MCF 10A (cell line): ENCODE measurements around the gene IBA57. TPM values are rescaled to one million over a fixed set of nuclear protein-coding genes. Genes with fewer than 3 reads are reported as not detected.

Experiments used
- BruUV-seq: library from RNA; stranded (reverse); fragments of 400-500 nt; replicated peaks from 2 replicates; lab custom pipeline; 2021; lab: Mats Ljungman, UMichigan
- CTCF ChIA-PET: fragments of 300-600 bp; sonication (Branson Sonifier 250); formaldehyde crosslinking; extraction: SDS; loops from one replicate; lab custom pipeline; 2021; ENCODE audit warnings: antibody characterized with exemption, inconsistent platforms; lab: Yijun Ruan, JAX
- POLR2A ChIA-PET: fragments of 300-600, 350-650 bp; sonication (Branson Sonifier 250); formaldehyde crosslinking; extraction: SDS; loops from one replicate; lab custom pipeline; 2020; ENCODE audit warnings: antibody characterized with exemption, inconsistent platforms; lab: Yijun Ruan, JAX
- DNase-seq: peaks from one replicate; pipeline ENCODE4 v3.0.0-alpha.2; 2018; ENCODE audit not compliant: unreplicated experiment
- H3K27ac Mint-ChIP-seq: one replicate; pipeline ENCODE4 v1.8.0; 2022; ENCODE audit warnings: mild to moderate bottlenecking, low read depth, mixed read lengths; ENCODE audit not compliant: unreplicated experiment
- H3K27me3 Mint-ChIP-seq: one replicate; pipeline ENCODE4 v1.8.0; 2022; ENCODE audit warnings: mixed read lengths; ENCODE audit not compliant: insufficient read depth, unreplicated experiment
- H3K36me3 Mint-ChIP-seq: one replicate; pipeline ENCODE4 v1.8.0; 2022; ENCODE audit warnings: mild to moderate bottlenecking, moderate library complexity, mixed read lengths; ENCODE audit not compliant: insufficient read depth, unreplicated experiment
- H3K4me1 Mint-ChIP-seq: one replicate; pipeline ENCODE4 v1.8.0; 2022; ENCODE audit warnings: mixed read lengths; ENCODE audit not compliant: insufficient read depth, unreplicated experiment
- H3K4me3 Mint-ChIP-seq: one replicate; pipeline ENCODE4 v1.8.0; 2022; ENCODE audit warnings: mild to moderate bottlenecking, moderate library complexity, mixed read lengths; ENCODE audit not compliant: unreplicated experiment
- H3K9me3 Mint-ChIP-seq: one replicate; pipeline ENCODE4 v1.8.0; 2022; ENCODE audit warnings: mixed read lengths; ENCODE audit not compliant: unreplicated experiment
- CTCF ChIP-seq: fragments of 200-600 bp; IDR thresholded peaks from one replicate; pipeline ENCODE4 v1.8.0; 2022; ENCODE audit warnings: antibody characterized with exemption, mild to moderate bottlenecking; ENCODE audit not compliant: unreplicated experiment
- intact Hi-C: fragments of 100-400 bp; cut with micrococcal nuclease; formaldehyde crosslinking; loops from 2 replicates; pipeline ENCODE4 v1.14.1; 2022
- total RNA-seq: library from RNA; stranded (reverse); gene quantifications from 2 replicates; pipeline ENCODE4 v1.2.3, GENCODE V29; 2022

Gene IBA57
- total RNA-seq, 1 experiment from 2014 or later = 16.5 TPM

- Mint-ChIP-seq H3K4me3 (no peak overlapping the region), H3K4me1 (no peaks in the 10 kb centered on the region), H3K36me3 (no peaks in the 10 kb centered on the region), H3K27ac (no peak overlapping the region), H3K9me3 (peaks cover 8% of the 10 kb centered on the region), H3K27me3 (no peaks in the 10 kb centered on the region)
- ChIA-PET CTCF (interaction anchor here (0.6 to 6.2 kb wide), 7 partner anchors 11 to 332 kb away, joined by 3 to 62 read pairs (median 4); partner anchors contain the start of genes IBA57 and TRIM11), POLR2A (interaction anchor here (0.6 to 6.9 kb wide), 9 partner anchors 10 to 456 kb away, joined by 3 to 84 read pairs (median 7); partner anchors contain the start of genes IBA57 and MRPL55)
- intact Hi-C loops = no loop called here
- DNase-seq = no peak
- no TSS peak for BruUV-seq
- TF ChIP-seq CTCF = no peak
Observed at GRCh38 chr1:228120351-228120750, 45.3 kb upstream of the IBA57 start.

- intact Hi-C loops = no loop called here
- peaks cover 8% of the 10 kb centered on the region for H3K9me3 Mint-ChIP-seq
- no peaks in the 10 kb centered on the region for H3K4me1 Mint-ChIP-seq
- ChIA-PET POLR2A (interaction anchor here (0.6 to 6.9 kb wide), 14 partner anchors 10 to 650 kb away, joined by 3 to 84 read pairs (median 4); partner anchors contain the start of genes GUK1, IBA57 and MRPL55), CTCF (interaction anchor here (0.6 to 6.2 kb wide), 11 partner anchors 10 to 394 kb away, joined by 3 to 62 read pairs (median 4); partner anchors contain the start of gene IBA57)
- no peak overlapping the region for H3K27ac Mint-ChIP-seq
- H3K4me3 Mint-ChIP-seq = no peak overlapping the region
- no peak for TF ChIP-seq CTCF
- H3K36me3 Mint-ChIP-seq = no peaks in the 10 kb centered on the region
- no peak for DNase-seq
- BruUV-seq = TSS peak; percentile 62
- no peaks in the 10 kb centered on the region for H3K27me3 Mint-ChIP-seq
Observed at GRCh38 chr1:228120857-228121489, 44.6 kb upstream of the IBA57 start.

GRCh38 chr1:228122921-228123441, 42.6 kb upstream of the IBA57 start:
- no peak overlapping the region for H3K27ac Mint-ChIP-seq
- peaks cover 5% of the 10 kb centered on the region for H3K9me3 Mint-ChIP-seq
- no peak for DNase-seq
- no peaks in the 10 kb centered on the region for H3K4me1 Mint-ChIP-seq
- no peak overlapping the region for H3K4me3 Mint-ChIP-seq
- POLR2A ChIA-PET = interaction anchor here (0.6 to 6.9 kb wide), 6 partner anchors 9 to 227 kb away, joined by 3 to 84 read pairs (median 4); partner anchors contain the start of gene MRPL55
- no peaks in the 10 kb centered on the region for H3K36me3 Mint-ChIP-seq
- CTCF ChIA-PET = interaction anchor here (0.6 to 6.2 kb wide), 7 partner anchors 8 to 378 kb away, joined by 3 to 62 read pairs (median 4); no protein-coding TSS in a partner anchor
- BruUV-seq = no TSS peak
- TF ChIP-seq CTCF = no peak
- no peaks in the 10 kb centered on the region for H3K27me3 Mint-ChIP-seq
- intact Hi-C loops = no loop called here

- Mint-ChIP-seq H3K4me1 (no peaks in the 10 kb centered on the region), H3K9me3 (no peaks in the 10 kb centered on the region), H3K36me3 (no peaks in the 10 kb centered on the region), H3K27ac (no peak overlapping the region), H3K27me3 (no peaks in the 10 kb centered on the region), H3K4me3 (no peak overlapping the region)
- TF ChIP-seq CTCF = no peak
- no TSS peak for BruUV-seq
- no peak for DNase-seq
- intact Hi-C loops = no loop called here
- CTCF ChIA-PET = interaction anchor here (0.6 to 6.2 kb wide), 5 partner anchors 8 to 377 kb away, joined by 3 to 62 read pairs (median 4); no protein-coding TSS in a partner anchor
- POLR2A ChIA-PET = interaction anchor here (1.0 to 6.9 kb wide), 6 partner anchors 9 to 124 kb away, joined by 3 to 84 read pairs (median 4); partner anchors contain the start of gene MRPL55
Observed at GRCh38 chr1:228123505-228123904, 42.1 kb upstream of the IBA57 start.
